CD4-positive, alpha-beta T cell (primary cell): ENCODE measurements around the gene MYH14. TPM values are rescaled to one million over a fixed set of nuclear protein-coding genes. Genes with fewer than 3 reads are reported as not detected.

Experiments used
- ATAC-seq: fragments of 200-7000 bp; cut with Tn5 transposase; one replicate; pipeline ENCODE4 v1.10.0; 2022; ENCODE audit warnings: mild to moderate bottlenecking; ENCODE audit not compliant: poor library complexity
- CTCF ChIA-PET: fragments of 350-600 bp; sonication (Branson Sonifier 250); formaldehyde crosslinking; loops from one replicate; lab custom pipeline; 2021; ENCODE audit warnings: antibody characterized with exemption, inconsistent platforms; lab: Charles Lee
- POLR2A ChIA-PET: fragments of 350-600 bp; sonication (Branson Sonifier 250); formaldehyde crosslinking; loops from one replicate; lab custom pipeline; 2021; ENCODE audit warnings: antibody characterized with exemption, inconsistent platforms; lab: Charles Lee
- DNase-seq, 14 experiments: peaks; one replicate each; pipeline ENCODE4 v3.0.0-alpha.2; 2013 to 2020; ENCODE audit warnings: mixed read lengths in 2 of 14
- H3K27ac ChIP-seq, 2 donors: one replicate each; pipeline versions ENCODE4 v1.5.1 to v1.7.0; 2013; ENCODE audit warnings: low read length in 2 of 2, low read depth in 1 of 2, mild to moderate bottlenecking in 1 of 2
- H3K27me3 ChIP-seq, 2 experiments: 1 replicate in 1 of 2; 2 replicates in 1 of 2; pipeline versions ENCODE4 v1.6.1 to v1.7.0; 2013; ENCODE audit warnings: low read length in 2 of 2, control low read depth in 1 of 2, mild to moderate bottlenecking in 1 of 2, moderate library complexity in 1 of 2; ENCODE audit not compliant: insufficient read depth in 2 of 2, control insufficient read depth in 1 of 2
- H3K36me3 ChIP-seq: one replicate; pipeline ENCODE4 v1.6.1; 2013; ENCODE audit warnings: low read length, control low read depth; ENCODE audit not compliant: insufficient read depth
- H3K4me1 ChIP-seq: one replicate; pipeline ENCODE4 v1.6.1; 2013; ENCODE audit warnings: low read length, control low read depth; ENCODE audit not compliant: insufficient read depth
- H3K4me3 ChIP-seq: one replicate; pipeline ENCODE4 v1.5.1; 2013; ENCODE audit warnings: mild to moderate bottlenecking, low read length, moderate library complexity
- H3K9me3 ChIP-seq, 2 experiments: 1 replicate in 1 of 2; 2 replicates in 1 of 2; pipeline versions ENCODE4 v1.6.1 to v1.7.0; 2013; ENCODE audit warnings: low read length in 2 of 2, mild to moderate bottlenecking in 2 of 2, control low read depth in 1 of 2, moderate library complexity in 1 of 2; ENCODE audit not compliant: control insufficient read depth in 1 of 2, insufficient read depth in 1 of 2
- H3K27ac Mint-ChIP-seq: one replicate; pipeline ENCODE4 v1.8.0; 2020; ENCODE audit warnings: mixed read lengths
- H3K27me3 Mint-ChIP-seq: one replicate; pipeline ENCODE4 v1.8.0; 2021; ENCODE audit warnings: mixed read lengths
- H3K36me3 Mint-ChIP-seq: one replicate; pipeline ENCODE4 v1.8.0; 2021; ENCODE audit warnings: low read depth, mixed read lengths
- H3K4me1 Mint-ChIP-seq: one replicate; pipeline ENCODE4 v1.8.0; 2021; ENCODE audit warnings: low read depth, mixed read lengths
- H3K4me3 Mint-ChIP-seq: one replicate; pipeline ENCODE4 v1.8.0; 2020; ENCODE audit warnings: mild to moderate bottlenecking, mixed read lengths
- H3K9me3 Mint-ChIP-seq: one replicate; pipeline ENCODE4 v1.8.0; 2020; ENCODE audit warnings: mixed read lengths
- CTCF ChIP-seq: fragments of 200-600 bp; IDR thresholded peaks from one replicate; pipeline ENCODE4 v1.8.0; 2022; ENCODE audit warnings: antibody characterized with exemption, mild to moderate bottlenecking
- intact Hi-C, 2 experiments: fragments of 100-400 bp; cut with DNase I in 1 of 2; cut with micrococcal nuclease in 1 of 2; formaldehyde crosslinking; loops; one replicate each; pipeline versions ENCODE4 v1.15.1 to v1.9.0; 2023 to 2025; cut with DNase I, micrococcal nuclease
- total RNA-seq, 174 experiments: library from RNA in 2 of 174; stranded (reverse) in 2 of 174; gene quantifications; one replicate each; pipeline ENCODE4 v1.2.3 and lab custom pipeline; 2021 to 2026

Gene MYH14
- total RNA-seq, 2 experiments from 2014 or later, result not detected

- peaks cover 6% of the 10 kb centered on the region for H3K36me3 Mint-ChIP-seq
- DNase-seq, result peak; percentile 51 to 91 (median 78)
- peaks cover 81% of the 10 kb centered on the region for H3K4me1 ChIP-seq
- H3K36me3 ChIP-seq, result no peaks in the 10 kb centered on the region
- peaks cover 58 to 67% of the 10 kb centered on the region in 2 experiments for H3K27me3 ChIP-seq
- H3K4me1 Mint-ChIP-seq, result peaks cover 72% of the 10 kb centered on the region
- peak overlapping the region; percentile 87 for H3K4me3 Mint-ChIP-seq
- POLR2A ChIA-PET, result no interaction called here
- CTCF ChIA-PET, result interaction anchor here (3.3 kb wide), 1 partner anchor 27 kb away, joined by 10 read pairs; no protein-coding TSS in a partner anchor
- peak overlapping the region; percentile 31 for H3K4me3 ChIP-seq
- H3K27ac Mint-ChIP-seq, result peak overlapping the region; percentile 83
- peak; percentile 47 for ATAC-seq
- no peak for TF ChIP-seq CTCF
- H3K27me3 Mint-ChIP-seq, result peaks cover 69% of the 10 kb centered on the region
- intact Hi-C loops, result loop anchor here in 1 of 2 experiments (10.0 kb wide), 1 partner anchor 394 kb away; the partner anchor contains the start of gene CLEC11A
- no peaks in the 10 kb centered on the region for H3K9me3 Mint-ChIP-seq
- no peak overlapping the region for H3K27ac ChIP-seq
- H3K9me3 ChIP-seq, result peaks cover 6 to 52% of the 10 kb centered on the region in 2 experiments
Measured at GRCh38 chr19:50330365-50331078, 127.1 kb downstream of the MYH14 start.

GRCh38 chr19:50331221-50331993 is 128.0 kb downstream of the MYH14 start:
- peaks cover 6 to 43% of the 10 kb centered on the region in 2 experiments for H3K9me3 ChIP-seq
- no peak for TF ChIP-seq CTCF
- peaks cover 72% of the 10 kb centered on the region for H3K4me1 ChIP-seq
- ChIA-PET CTCF (no interaction called here), POLR2A (interaction anchor here (3.8 kb wide), 1 partner anchor 27 kb away, joined by 38 read pairs; no protein-coding TSS in a partner anchor)
- peaks cover 6% of the 10 kb centered on the region for H3K36me3 Mint-ChIP-seq
- peak overlapping the region; percentile 83 for H3K27ac Mint-ChIP-seq
- intact Hi-C loops, result loop anchor here in 1 of 2 experiments (10.0 kb wide), 1 partner anchor 393 kb away; the partner anchor contains the start of gene CLEC11A
- ATAC-seq (no peak), DNase-seq (peak in 2 of 14 experiments; percentile 43 to 49)
- H3K27me3 Mint-ChIP-seq, result peaks cover 69% of the 10 kb centered on the region
- H3K4me1 Mint-ChIP-seq, result peaks cover 68% of the 10 kb centered on the region
- no peaks in the 10 kb centered on the region for H3K36me3 ChIP-seq
- no peaks in the 10 kb centered on the region for H3K9me3 Mint-ChIP-seq
- H3K27ac ChIP-seq, result no peak overlapping the region
- H3K27me3 ChIP-seq, result peaks cover 51 to 58% of the 10 kb centered on the region in 2 experiments
- peak overlapping the region; percentile 61 for H3K4me3 Mint-ChIP-seq
- H3K4me3 ChIP-seq, result peak overlapping the region; percentile 31

- peak overlapping the region; percentile 83 for H3K27ac Mint-ChIP-seq
- peaks cover 6% of the 10 kb centered on the region for H3K36me3 Mint-ChIP-seq
- Histone ChIP-seq H3K4me1 (peaks cover 67% of the 10 kb centered on the region), H3K27ac (no peak overlapping the region), H3K36me3 (no peaks in the 10 kb centered on the region), H3K4me3 (no peak overlapping the region), H3K27me3 (peaks cover 46 to 54% of the 10 kb centered on the region in 2 experiments), H3K9me3 (peaks cover 6 to 40% of the 10 kb centered on the region in 2 experiments)
- POLR2A ChIA-PET, result interaction anchor here (3.8 kb wide), 1 partner anchor 26 kb away, joined by 38 read pairs; no protein-coding TSS in a partner anchor
- peak overlapping the region; percentile 68 for H3K4me3 Mint-ChIP-seq
- peaks cover 64% of the 10 kb centered on the region for H3K27me3 Mint-ChIP-seq
- DNase-seq (no peak), ATAC-seq (no peak)
- intact Hi-C loops, result loop anchor here in 1 of 2 experiments (10.0 kb wide), 1 partner anchor 393 kb away; the partner anchor contains the start of gene CLEC11A
- peaks cover 63% of the 10 kb centered on the region for H3K4me1 Mint-ChIP-seq
- TF ChIP-seq CTCF, result no peak
- CTCF ChIA-PET, result no interaction called here
- no peaks in the 10 kb centered on the region for H3K9me3 Mint-ChIP-seq
Measured at GRCh38 chr19:50331994-50332243, 128.5 kb downstream of the MYH14 start.
